GM23338 (cell line): ENCODE results near the gene PRDM1. TPM values are rescaled to one million over a fixed set of nuclear protein-coding genes. Genes with fewer than 3 reads are reported as not detected.

Experiments
- ATAC-seq: fragments of 200-7000 bp; cut with Tn5 transposase; 3 replicates; pipeline ENCODE4 v1.9.1; 2020
- DNase-seq: peaks from one replicate; pipeline ENCODE4 v3.0.0-alpha.2; 2015; ENCODE audit warnings: low spot score
- H2AFZ ChIP-seq: fragments of 200-600 bp; sonication (generic); 2 replicates; pipeline ENCODE4 v1.8.0; 2016; ENCODE audit warnings: antibody characterized with exemption, mild to moderate bottlenecking, moderate library complexity
- H3F3A ChIP-seq: fragments of 200-600 bp; sonication (generic); replicated peaks from 2 replicates; pipeline ENCODE4 v1.8.0; 2017; ENCODE audit warnings: antibody characterized with exemption, mixed run types, low read depth
- H3K27ac ChIP-seq: fragments of 200-600 bp; sonication (generic); 2 replicates; pipeline ENCODE4 v1.6.1; 2016; ENCODE audit warnings: low read depth
- H3K27me3 ChIP-seq: fragments of 200-600 bp; sonication (generic); 2 replicates; pipeline ENCODE4 v1.8.0; 2016; ENCODE audit warnings: mild to moderate bottlenecking, mixed run types, moderate library complexity; ENCODE audit not compliant: insufficient read depth
- H3K36me3 ChIP-seq: fragments of 200-600 bp; sonication (generic); 2 replicates; pipeline ENCODE4 v1.8.0; 2016; ENCODE audit warnings: mild to moderate bottlenecking; ENCODE audit not compliant: insufficient read depth
- H3K4me1 ChIP-seq: fragments of 200-600 bp; sonication (generic); 2 replicates; pipeline ENCODE4 v1.8.0; 2016; ENCODE audit warnings: mild to moderate bottlenecking, moderate library complexity; ENCODE audit not compliant: insufficient read depth
- H3K4me2 ChIP-seq: fragments of 200-600 bp; sonication (generic); 2 replicates; pipeline ENCODE4 v1.7.1; 2017; ENCODE audit warnings: mixed run types
- H3K4me3 ChIP-seq: fragments of 200-600 bp; sonication (generic); 2 replicates; pipeline ENCODE4 v1.6.1; 2016; ENCODE audit warnings: mixed run types
- H3K79me2 ChIP-seq: fragments of 200-600 bp; sonication (generic); replicated peaks from 2 replicates; pipeline ENCODE4 v1.8.0; 2017; ENCODE audit warnings: mild to moderate bottlenecking; ENCODE audit not compliant: insufficient read depth
- H3K9me2 ChIP-seq: fragments of 200-600 bp; sonication (generic); 2 replicates; pipeline ENCODE4 v1.8.0; 2017; ENCODE audit not compliant: insufficient read depth
- H4K20me1 ChIP-seq: fragments of 200-600 bp; sonication (generic); replicated peaks from 2 replicates; pipeline ENCODE4 v1.8.0; 2017; ENCODE audit warnings: mild to moderate bottlenecking; ENCODE audit not compliant: insufficient read depth
- H3K27ac Mint-ChIP-seq: 2 replicates; pipeline ENCODE4 v1.8.0; 2020; ENCODE audit warnings: inconsistent platforms, mild to moderate bottlenecking, moderate library complexity, mixed read lengths
- H3K27me3 Mint-ChIP-seq: 3 replicates; pipeline ENCODE4 v1.8.0; 2022; ENCODE audit warnings: low read depth, mild to moderate bottlenecking, moderate library complexity, mixed read lengths, inconsistent platforms; ENCODE audit not compliant: insufficient read depth, poor library complexity
- H3K36me3 Mint-ChIP-seq: 3 replicates; pipeline ENCODE4 v1.8.0; 2021; ENCODE audit warnings: low read depth, mild to moderate bottlenecking, inconsistent platforms, moderate library complexity, mixed read lengths
- H3K4me1 Mint-ChIP-seq: 3 replicates; pipeline ENCODE4 v1.8.0; 2020; ENCODE audit warnings: mild to moderate bottlenecking, inconsistent platforms, mixed read lengths
- H3K4me3 Mint-ChIP-seq: 3 replicates; pipeline ENCODE4 v1.8.0; 2021; ENCODE audit warnings: moderate library complexity, mild to moderate bottlenecking, inconsistent platforms, mixed read lengths
- H3K9me3 Mint-ChIP-seq: 3 replicates; pipeline ENCODE4 v1.8.0; 2020; ENCODE audit warnings: moderate library complexity, mild to moderate bottlenecking, inconsistent platforms, mixed read lengths
- CREB1 ChIP-seq: fragments of 250-450 bp; sonication (Bioruptor Pico); IDR thresholded peaks from 2 replicates; pipeline ENCODE4 v1.5.0; 2020; ENCODE audit warnings: low read depth, mild to moderate bottlenecking, moderate library complexity
- EZH2 ChIP-seq: fragments of 200-600 bp; sonication (generic); IDR thresholded peaks from one replicate; pipeline ENCODE4 v1.8.0; 2017; ENCODE audit warnings: antibody characterized with exemption, mild to moderate bottlenecking, low read depth; ENCODE audit not compliant: unreplicated experiment
- REST ChIP-seq: IDR thresholded peaks from one replicate; pipeline ENCODE4 v1.6.1; 2018; ENCODE audit warnings: antibody characterized with exemption; ENCODE audit not compliant: unreplicated experiment
- ZNF114 ChIP-seq: fragments of 250-450 bp; sonication (Bioruptor Pico); IDR thresholded peaks from 2 replicates; pipeline ENCODE4 v1.5.0; 2020; ENCODE audit warnings: mild to moderate bottlenecking, moderate library complexity
- ZNF331 ChIP-seq: fragments of 250-450 bp; sonication (Bioruptor Pico); IDR thresholded peaks from 2 replicates; pipeline ENCODE4 v1.5.0; 2020; ENCODE audit warnings: low read depth, mild to moderate bottlenecking, moderate library complexity
- ZNF462 ChIP-seq: fragments of 250-450 bp; sonication (Bioruptor Pico); IDR thresholded peaks from 2 replicates; pipeline ENCODE4 v1.5.0; 2020; ENCODE audit warnings: mild to moderate bottlenecking, moderate library complexity
- polyA plus RNA-seq: library from polyadenylated mRNA; unstranded; fragments of >200 nt; fragmentation: Nextera tagmentation; extraction: Ambion mirVana; gene quantifications from 2 replicates; pipeline ENCODE4 v1.2.1, GENCODE V29; 2016
- total RNA-seq: library from RNA; depleted of rRNA; stranded (reverse); fragments of >200 nt; shearing (Covaris generic); gene quantifications from 2 replicates; pipeline ENCODE4 v1.2.3, GENCODE V29; 2014

Gene PRDM1
- total and polyA plus RNA-seq, 2 experiments from 2014 or later: 0.65 to 0.73 TPM

GRCh38 chr6:106132153-106132698 is 46.1 kb downstream of the PRDM1 start:
- no peak for ATAC-seq
- Mint-ChIP-seq H3K36me3 (no peaks in the 10 kb centered on the region), H3K27me3 (no peaks in the 10 kb centered on the region), H3K27ac (no peak overlapping the region), H3K9me3 (no peaks in the 10 kb centered on the region), H3K4me1 (no peaks in the 10 kb centered on the region; the same call in 1 of the 3 replicates), H3K4me3 (no peak overlapping the region)
- Histone ChIP-seq H3K27me3 (no peaks in the 10 kb centered on the region), H3F3A (no peaks in the 10 kb centered on the region), H3K36me3 (no peaks in the 10 kb centered on the region), H3K9me2 (no peaks in the 10 kb centered on the region), H3K79me2 (no peaks in the 10 kb centered on the region), H3K4me3 (no peak overlapping the region), H4K20me1 (no peaks in the 10 kb centered on the region), H3K27ac (no peak overlapping the region), H3K4me2 (no peak overlapping the region), H3K4me1 (no peaks in the 10 kb centered on the region), H2AFZ (no peak overlapping the region)
- TF ChIP-seq REST (no peak), ZNF114 (CRISPR knock-in tag) (no peak)
- DNase-seq: no peak

GRCh38 chr6:106133040-106133439 is 46.9 kb downstream of the PRDM1 start:
- Histone ChIP-seq H3K27me3 (no peaks in the 10 kb centered on the region), H3F3A (no peaks in the 10 kb centered on the region), H3K27ac (no peak overlapping the region), H3K4me1 (no peaks in the 10 kb centered on the region), H2AFZ (no peak overlapping the region), H3K4me2 (no peak overlapping the region), H4K20me1 (no peaks in the 10 kb centered on the region), H3K79me2 (no peaks in the 10 kb centered on the region), H3K36me3 (no peaks in the 10 kb centered on the region), H3K4me3 (no peak overlapping the region), H3K9me2 (no peaks in the 10 kb centered on the region)
- ATAC-seq (no peak), DNase-seq (no peak)
- Mint-ChIP-seq H3K27ac (no peak overlapping the region), H3K9me3 (no peaks in the 10 kb centered on the region), H3K4me1 (no peaks in the 10 kb centered on the region; the same call in 1 of the 3 replicates), H3K4me3 (no peak overlapping the region), H3K36me3 (no peaks in the 10 kb centered on the region), H3K27me3 (no peaks in the 10 kb centered on the region)
- TF ChIP-seq EZH2 (no peak), ZNF331 (no peak), ZNF462 (CRISPR knock-in tag) (no peak), CREB1 (CRISPR knock-in tag) (no peak)
